HG03442 (cell line): Measurements from ENCODE around the gene STXBP4.

Experiments
- ATAC-seq: cut with Tn5 transposase; IDR thresholded peaks from one replicate; pipeline ENCODE4 v1.9.1; 2021; ENCODE audit warnings: mild to moderate bottlenecking, moderate library complexity; ENCODE audit not compliant: unreplicated experiment

Gene STXBP4

GRCh38 chr17:55110521-55110920 lies 142.0 kb downstream of the STXBP4 start:
- ATAC-seq: no peak

GRCh38 chr17:55114283-55114682 lies 145.7 kb downstream of the STXBP4 start:
- ATAC-seq: no peak

- no peak for ATAC-seq
Observed at GRCh38 chr17:55116440-55116914, 147.9 kb downstream of the STXBP4 start.

GRCh38 chr17:55117164-55117563 lies 148.6 kb downstream of the STXBP4 start:
- ATAC-seq: no peak

- ATAC-seq: no peak
Observed at GRCh38 chr17:55120651-55121050, 152.1 kb downstream of the STXBP4 start.

- no peak for ATAC-seq
Observed at GRCh38 chr17:55121268-55121667, 152.7 kb downstream of the STXBP4 start.

- no peak for ATAC-seq
Observed at GRCh38 chr17:55122114-55122513, 153.5 kb downstream of the STXBP4 start.

GRCh38 chr17:55124730-55125360 lies 156.3 kb downstream of the STXBP4 start:
- ATAC-seq: no peak

GRCh38 chr17:55133583-55133982 lies 165.0 kb downstream of the STXBP4 start:
- no peak for ATAC-seq

- ATAC-seq: no peak
Observed at GRCh38 chr17:55134486-55135157, 166.1 kb downstream of the STXBP4 start.

GRCh38 chr17:55140809-55141208 lies 172.2 kb downstream of the STXBP4 start:
- no peak for ATAC-seq

- no peak for ATAC-seq
Observed at GRCh38 chr17:55144518-55144917, 176.0 kb downstream of the STXBP4 start.

- no peak for ATAC-seq
Observed at GRCh38 chr17:55149485-55149884, 180.9 kb downstream of the STXBP4 start.

GRCh38 chr17:55152236-55152635 lies 183.7 kb downstream of the STXBP4 start:
- ATAC-seq: no peak

GRCh38 chr17:55154101-55154500 lies 185.5 kb downstream of the STXBP4 start:
- ATAC-seq: no peak

GRCh38 chr17:55155856-55156560 lies 187.4 kb downstream of the STXBP4 start:
- ATAC-seq: no peak

GRCh38 chr17:55157165-55157564 lies 188.6 kb downstream of the STXBP4 start:
- no peak for ATAC-seq

- ATAC-seq: no peak
Observed at GRCh38 chr17:55158439-55158838, 189.9 kb downstream of the STXBP4 start.

GRCh38 chr17:55159251-55159650 lies 190.7 kb downstream of the STXBP4 start:
- ATAC-seq: no peak

GRCh38 chr17:55160501-55160900 lies 191.9 kb downstream of the STXBP4 start:
- no peak for ATAC-seq

GRCh38 chr17:55161935-55162555 lies 193.5 kb downstream of the STXBP4 start:
- no peak for ATAC-seq

GRCh38 chr17:55162556-55162946 lies 194.0 kb downstream of the STXBP4 start:
- no peak for ATAC-seq
